Nephron progenitor cell (in vitro differentiated cells): ENCODE data around the gene NIPAL3.
"Not testable (repeated sequence)": the region's sequence is repeated elsewhere in the genome, so short reads cannot be mapped to it uniquely, and the experiment has no call there.

Experiments
- DNase-seq: peaks from one replicate; pipeline ENCODE4 v3.0.0; 2021
- H3K27ac Mint-ChIP-seq: 2 replicates; pipeline ENCODE4 v1.8.0; 2021; ENCODE audit warnings: mild to moderate bottlenecking, moderate library complexity, mixed read lengths
- H3K27me3 Mint-ChIP-seq: 2 replicates; pipeline ENCODE4 v1.8.0; 2021; ENCODE audit warnings: mild to moderate bottlenecking, low read depth, mixed read lengths; ENCODE audit not compliant: poor library complexity
- H3K36me3 Mint-ChIP-seq: 2 replicates; pipeline ENCODE4 v1.8.0; 2021; ENCODE audit warnings: low read depth, mixed read lengths
- H3K4me1 Mint-ChIP-seq: 2 replicates; pipeline ENCODE4 v1.8.0; 2021; ENCODE audit warnings: mixed read lengths
- H3K4me3 Mint-ChIP-seq: 2 replicates; pipeline ENCODE4 v1.8.0; 2021; ENCODE audit warnings: mild to moderate bottlenecking, moderate library complexity, mixed read lengths
- H3K9me3 Mint-ChIP-seq: 2 replicates; pipeline ENCODE4 v1.8.0; 2021; ENCODE audit warnings: mild to moderate bottlenecking, moderate library complexity, mixed read lengths
- TF ChIP-seq, protein P1 (sequence below): fragments of 200-600 bp; sonication (generic); IDR thresholded peaks from 2 replicates; pipeline ENCODE4 v1.5.0; 2021; ENCODE audit warnings: antibody characterized with exemption

NIPAL3 gene

DNA sequence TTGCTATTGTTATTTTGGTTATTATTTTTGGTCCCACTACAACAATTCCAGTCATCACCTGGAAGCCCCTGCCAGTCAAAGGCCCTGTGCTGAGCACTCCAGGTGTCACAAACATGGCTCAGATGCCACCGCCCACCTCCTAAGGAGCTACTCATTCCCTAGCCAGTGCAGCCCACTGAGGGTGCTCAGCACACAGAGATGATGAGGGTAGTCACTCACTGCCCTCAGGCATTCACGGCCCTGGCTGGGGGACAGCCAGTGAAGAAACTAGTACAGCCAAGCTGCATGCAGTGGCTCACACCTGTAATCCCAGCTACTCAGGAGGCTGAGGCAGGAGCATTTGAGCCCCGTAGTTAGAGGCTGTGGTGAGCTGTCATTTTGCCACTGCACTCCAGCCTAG lies 42.3 kb downstream of the NIPAL3 start:
- DNase-seq: no peak
- peaks cover 6% of the 10 kb centered on the region for H3K9me3 Mint-ChIP-seq
- peaks cover 22% of the 10 kb centered on the region for H3K4me1 Mint-ChIP-seq
- TF ChIP-seq, protein P1, sequence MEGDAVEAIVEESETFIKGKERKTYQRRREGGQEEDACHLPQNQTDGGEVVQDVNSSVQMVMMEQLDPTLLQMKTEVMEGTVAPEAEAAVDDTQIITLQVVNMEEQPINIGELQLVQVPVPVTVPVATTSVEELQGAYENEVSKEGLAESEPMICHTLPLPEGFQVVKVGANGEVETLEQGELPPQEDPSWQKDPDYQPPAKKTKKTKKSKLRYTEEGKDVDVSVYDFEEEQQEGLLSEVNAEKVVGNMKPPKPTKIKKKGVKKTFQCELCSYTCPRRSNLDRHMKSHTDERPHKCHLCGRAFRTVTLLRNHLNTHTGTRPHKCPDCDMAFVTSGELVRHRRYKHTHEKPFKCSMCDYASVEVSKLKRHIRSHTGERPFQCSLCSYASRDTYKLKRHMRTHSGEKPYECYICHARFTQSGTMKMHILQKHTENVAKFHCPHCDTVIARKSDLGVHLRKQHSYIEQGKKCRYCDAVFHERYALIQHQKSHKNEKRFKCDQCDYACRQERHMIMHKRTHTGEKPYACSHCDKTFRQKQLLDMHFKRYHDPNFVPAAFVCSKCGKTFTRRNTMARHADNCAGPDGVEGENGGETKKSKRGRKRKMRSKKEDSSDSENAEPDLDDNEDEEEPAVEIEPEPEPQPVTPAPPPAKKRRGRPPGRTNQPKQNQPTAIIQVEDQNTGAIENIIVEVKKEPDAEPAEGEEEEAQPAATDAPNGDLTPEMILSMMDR: no peak
- H3K4me3 Mint-ChIP-seq: no peak overlapping the region
- H3K36me3 Mint-ChIP-seq: peaks cover 14% of the 10 kb centered on the region
- peaks cover 58% of the 10 kb centered on the region for H3K27me3 Mint-ChIP-seq
- no peak overlapping the region for H3K27ac Mint-ChIP-seq

DNA sequence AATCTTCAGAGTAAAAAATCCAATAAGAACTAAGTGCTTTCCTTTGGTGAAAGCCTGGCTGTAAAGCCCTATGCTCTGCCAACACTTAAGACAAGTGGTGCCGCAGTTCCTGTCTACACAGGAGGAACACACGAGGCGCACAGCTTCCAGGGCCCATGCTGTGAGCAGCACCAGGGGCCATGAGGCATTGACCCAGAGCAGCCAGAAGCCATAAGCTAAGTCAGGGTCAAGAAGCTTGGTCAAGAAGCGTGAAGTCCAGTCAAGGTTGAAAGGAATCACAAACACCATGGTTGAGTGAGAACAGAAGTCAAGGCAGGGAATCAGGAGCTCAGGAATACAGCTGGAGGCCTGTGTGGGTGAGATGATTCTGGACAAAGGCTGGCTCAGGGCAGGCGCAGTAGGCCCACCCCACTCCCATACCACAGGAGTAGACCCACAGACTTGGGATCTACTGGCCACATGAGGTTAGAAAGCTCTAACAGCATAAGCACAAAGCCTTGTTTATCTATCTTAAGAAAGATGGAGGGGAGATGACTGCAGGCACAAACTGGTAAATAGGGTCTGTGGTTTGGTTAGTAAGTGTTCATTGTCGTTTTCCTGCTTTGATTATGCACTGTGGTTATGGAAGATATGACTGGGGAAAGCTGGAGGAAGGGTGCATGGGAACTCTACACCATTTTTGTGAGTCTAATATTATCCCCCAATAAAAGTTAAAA lies 44.1 kb downstream of the NIPAL3 start:
- peaks cover 6% of the 10 kb centered on the region for H3K9me3 Mint-ChIP-seq
- H3K27ac Mint-ChIP-seq: no peak overlapping the region
- no peak overlapping the region for H3K4me3 Mint-ChIP-seq
- H3K4me1 Mint-ChIP-seq: peaks cover 27% of the 10 kb centered on the region
- TF ChIP-seq, protein P1: no peak
- DNase-seq: peak; percentile 56
- H3K27me3 Mint-ChIP-seq: peaks cover 66% of the 10 kb centered on the region
- peaks cover 14% of the 10 kb centered on the region for H3K36me3 Mint-ChIP-seq

DNA sequence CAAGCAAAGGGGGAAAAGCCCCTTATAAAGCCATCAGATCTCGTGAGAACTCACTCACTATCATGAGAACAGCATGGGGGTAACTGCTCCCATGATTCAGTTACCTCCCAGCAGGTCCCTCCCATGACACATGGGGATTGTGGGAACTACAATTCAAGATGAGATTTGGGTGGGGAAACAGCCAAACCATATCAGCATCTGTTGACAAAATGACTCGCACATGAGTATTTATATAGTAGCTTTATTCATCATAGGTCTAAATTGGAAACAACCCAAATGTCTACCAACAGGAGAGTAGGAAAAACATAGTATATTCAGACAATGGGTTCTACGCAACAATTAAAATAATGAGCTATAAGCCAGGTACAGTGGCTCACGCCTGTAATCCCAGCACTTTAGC lies 46.5 kb downstream of the NIPAL3 start:
- Mint-ChIP-seq H3K36me3 (peaks cover 14% of the 10 kb centered on the region), H3K27me3 (peaks cover 65% of the 10 kb centered on the region), H3K4me1 (peaks cover 27% of the 10 kb centered on the region)
- DNase-seq, H3K27ac Mint-ChIP-seq, H3K4me3 Mint-ChIP-seq, H3K9me3 Mint-ChIP-seq: not testable (repeated sequence)

DNA sequence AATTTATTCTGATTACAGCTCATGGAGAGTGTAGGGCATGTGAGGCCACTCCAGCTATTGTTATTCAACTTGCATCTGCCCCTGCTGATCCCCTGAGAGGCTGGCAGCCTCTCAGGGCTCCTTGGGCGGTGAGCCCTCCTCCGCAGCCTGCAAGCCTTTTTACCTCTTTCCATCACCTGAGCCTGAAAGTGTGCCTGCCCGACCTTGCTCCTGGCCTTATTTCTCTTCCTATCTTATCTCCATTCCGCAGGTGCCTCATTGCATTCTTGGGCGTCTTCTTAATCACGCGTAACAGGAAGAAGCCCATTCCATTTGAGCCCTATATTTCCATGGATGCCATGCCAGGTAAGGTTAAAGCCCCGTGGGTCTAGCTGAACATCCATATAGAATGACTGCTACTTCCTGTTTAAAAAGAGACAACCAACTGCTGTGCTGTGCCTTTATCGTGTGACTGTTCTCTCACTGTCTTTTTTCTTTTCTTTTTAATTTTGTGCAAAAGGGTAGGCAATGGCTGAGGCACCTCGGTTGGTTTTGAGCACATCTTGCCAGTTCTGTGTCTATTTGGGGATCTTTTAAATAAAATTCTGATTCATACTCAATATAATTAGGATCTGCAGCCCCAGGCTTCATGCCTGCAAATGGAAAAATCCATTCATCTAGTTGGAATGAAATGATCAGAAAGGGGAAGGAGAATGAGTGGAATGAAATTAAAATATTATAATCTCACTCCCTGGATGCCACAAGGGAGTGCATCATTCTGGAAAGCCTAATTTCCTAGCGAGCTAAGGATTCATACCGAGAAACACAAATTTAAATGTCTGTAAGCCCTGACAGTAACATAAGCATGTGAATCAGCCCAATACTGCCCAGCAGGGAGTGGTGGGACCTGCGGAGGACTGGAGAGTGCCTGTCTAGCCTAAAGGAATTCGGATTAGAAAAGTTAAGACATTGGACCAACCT lies 48.5 kb downstream of the NIPAL3 start:
- H3K9me3 Mint-ChIP-seq: peaks cover 6% of the 10 kb centered on the region

DNA sequence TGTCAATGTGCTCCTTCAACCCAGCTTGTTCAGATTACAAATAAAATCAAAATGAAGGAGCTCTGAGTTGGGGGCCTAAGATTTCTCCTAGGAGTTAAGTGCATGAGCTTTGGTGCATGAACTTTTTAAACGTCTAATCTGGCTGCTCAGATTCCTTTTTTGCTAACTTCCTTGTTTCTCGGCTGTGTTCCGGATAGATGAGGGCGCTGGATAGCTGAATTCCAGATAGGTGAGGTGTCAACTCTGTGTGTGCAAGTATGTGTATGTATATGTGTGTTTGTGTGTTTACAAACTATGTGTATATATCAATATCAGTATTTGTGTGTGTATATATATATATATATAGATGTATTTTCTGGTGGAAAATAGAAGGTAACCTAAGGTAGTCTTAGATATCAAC lies 49.5 kb downstream of the NIPAL3 start:
- peaks cover 6% of the 10 kb centered on the region for H3K9me3 Mint-ChIP-seq
- TF ChIP-seq, protein P1: no peak
- H3K4me3 Mint-ChIP-seq: no peak overlapping the region
- H3K4me1 Mint-ChIP-seq: peaks cover 6% of the 10 kb centered on the region
- DNase-seq: no peak
- peaks cover 14% of the 10 kb centered on the region for H3K36me3 Mint-ChIP-seq
- no peak overlapping the region for H3K27ac Mint-ChIP-seq
- peaks cover 64% of the 10 kb centered on the region for H3K27me3 Mint-ChIP-seq

More for the DNA sequence above, 48.5 kb downstream of the NIPAL3 start:
- H3K36me3 Mint-ChIP-seq: peaks cover 14% of the 10 kb centered on the region
- H3K4me1 Mint-ChIP-seq: peaks cover 16% of the 10 kb centered on the region
- DNase-seq: no peak
- no peak overlapping the region for H3K4me3 Mint-ChIP-seq
- TF ChIP-seq, protein P1: no peak
- H3K27me3 Mint-ChIP-seq: peaks cover 64% of the 10 kb centered on the region
- H3K27ac Mint-ChIP-seq: no peak overlapping the region

DNA sequence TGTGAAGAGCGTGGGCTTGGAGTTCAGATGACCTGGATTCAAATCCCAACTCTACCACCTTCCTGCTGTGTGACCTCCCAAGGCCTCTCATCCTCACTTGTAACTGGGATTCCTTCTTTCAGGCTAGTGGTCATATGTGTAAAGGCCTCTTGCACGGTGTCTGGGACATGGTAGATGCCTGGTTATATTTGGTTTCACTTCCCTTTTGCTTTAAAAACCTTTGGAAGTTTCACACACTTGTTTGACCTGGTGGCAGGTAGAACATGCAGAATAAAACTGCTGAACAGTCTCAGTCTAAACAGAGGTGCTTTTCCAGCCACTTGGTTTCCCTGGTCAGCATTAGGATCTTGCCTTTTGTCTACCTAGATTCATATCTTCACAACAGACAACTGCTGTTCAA lies 50.0 kb downstream of the NIPAL3 start:
- peaks cover 5% of the 10 kb centered on the region for H3K4me1 Mint-ChIP-seq
- H3K9me3 Mint-ChIP-seq: peaks cover 6% of the 10 kb centered on the region
- DNase-seq: no peak
- no peak overlapping the region for H3K4me3 Mint-ChIP-seq
- TF ChIP-seq, protein P1: no peak
- peaks cover 60% of the 10 kb centered on the region for H3K27me3 Mint-ChIP-seq
- no peak overlapping the region for H3K27ac Mint-ChIP-seq
- peaks cover 11% of the 10 kb centered on the region for H3K36me3 Mint-ChIP-seq
